GM12874 (cell line): ENCODE measurements around the gene NAV3.

Experiments
- CTCF ChIP-seq: IDR thresholded peaks from 2 replicates; pipeline ENCODE4 v1.5.1; 2011; ENCODE audit warnings: low read depth, mild to moderate bottlenecking, control low read depth, low read length, moderate library complexity; ENCODE audit not compliant: insufficient read depth

NAV3 gene

DNA sequence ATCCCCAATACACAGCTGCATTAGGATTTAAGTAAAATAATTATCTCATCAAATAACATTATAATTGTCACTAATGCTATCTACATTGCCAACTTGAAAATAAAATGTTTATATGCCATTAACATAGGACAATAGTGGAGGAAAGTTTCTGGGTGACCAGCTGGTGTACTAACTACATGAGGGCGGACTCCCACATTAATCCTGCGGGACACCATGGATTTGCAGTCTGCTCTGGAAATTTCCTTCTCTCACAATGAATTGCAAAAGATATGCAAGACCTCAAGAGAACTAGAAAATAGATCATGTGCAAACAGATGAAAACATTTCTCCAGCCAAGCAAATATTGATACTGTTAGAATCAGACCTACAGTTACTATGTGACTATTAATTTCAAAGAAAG, 390.1 kb downstream of the NAV3 start:
- TF ChIP-seq CTCF: no peak

GRCh38 chr12:78224154-78224553, 393.5 kb downstream of the NAV3 start:
- TF ChIP-seq CTCF: no peak

DNA sequence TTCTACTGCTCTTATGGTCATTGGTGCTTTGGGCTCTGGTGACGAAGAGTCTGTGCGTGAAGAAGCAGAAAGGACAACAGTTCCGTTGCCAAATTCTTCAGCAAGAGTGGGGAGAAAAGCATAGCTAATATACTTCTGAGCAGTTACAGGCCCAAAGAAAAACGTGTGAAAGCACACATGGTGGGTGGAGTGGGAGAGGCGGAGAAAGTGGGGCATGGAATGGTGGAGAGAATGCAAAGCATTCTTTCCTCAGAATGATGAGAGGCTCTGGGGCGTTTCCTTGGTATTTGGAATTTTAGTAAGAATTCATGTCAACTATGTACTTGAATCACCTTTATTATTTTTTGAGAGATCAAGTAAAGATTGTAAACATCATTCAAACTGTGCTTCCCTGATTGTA, 396.1 kb downstream of the NAV3 start:
- no peak for TF ChIP-seq CTCF

- peak; percentile 72 for TF ChIP-seq CTCF
These were observed 399.0 kb downstream of the NAV3 start for GRCh38 chr12:78229591-78230101.

- TF ChIP-seq CTCF: no peak
These were observed 402.1 kb downstream of the NAV3 start for GRCh38 chr12:78232756-78233155.

- no peak for TF ChIP-seq CTCF
These were observed 405.6 kb downstream of the NAV3 start for GRCh38 chr12:78236264-78236663.

GRCh38 chr12:78239544-78239943, 408.9 kb downstream of the NAV3 start:
- TF ChIP-seq CTCF: no peak
